Forelimb muscle (tissue), 1 donor: ENCODE data around the gene KRT77. TPM values are rescaled to one million over a fixed set of nuclear protein-coding genes. Genes with fewer than 3 reads are reported as not detected.

ENCODE experiments used
- DNase-seq: peaks from one replicate; pipeline ENCODE4 v3.0.0-alpha.2; 2013; ENCODE audit warnings: low read depth
- polyA plus RNA-seq: library from polyadenylated mRNA; unstranded; fragments of 120-200 nt; gene quantifications from one replicate; pipeline ENCODE4 v1.2.1, GENCODE V29; 2013; ENCODE audit not compliant: insufficient read length

The KRT77 gene
- polyA plus RNA-seq, 1 donor = not detected

DNA sequence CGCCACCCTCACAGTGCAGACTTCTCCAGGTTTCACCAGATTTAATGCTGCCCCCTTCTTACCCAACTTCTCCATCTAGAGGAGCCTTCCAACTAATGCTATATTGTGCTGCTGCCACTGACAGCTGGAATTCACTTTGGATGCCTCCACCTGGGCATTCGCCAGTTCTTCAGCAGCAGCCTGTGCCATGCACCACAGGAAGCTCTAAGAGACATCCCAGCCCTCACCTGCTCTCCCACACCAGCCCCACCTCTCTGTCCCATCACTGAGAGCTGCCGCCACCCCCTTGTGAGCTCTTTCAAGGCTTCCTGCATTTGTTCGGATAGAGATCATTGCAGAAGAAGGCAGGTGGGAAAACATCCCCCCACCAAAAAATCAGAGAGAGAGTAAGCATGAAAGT, 46.7 kb downstream of the KRT77 start:
- no peak for DNase-seq

GRCh38 chr12:52655720-52656124, 47.6 kb downstream of the KRT77 start:
- DNase-seq = no peak

DNA sequence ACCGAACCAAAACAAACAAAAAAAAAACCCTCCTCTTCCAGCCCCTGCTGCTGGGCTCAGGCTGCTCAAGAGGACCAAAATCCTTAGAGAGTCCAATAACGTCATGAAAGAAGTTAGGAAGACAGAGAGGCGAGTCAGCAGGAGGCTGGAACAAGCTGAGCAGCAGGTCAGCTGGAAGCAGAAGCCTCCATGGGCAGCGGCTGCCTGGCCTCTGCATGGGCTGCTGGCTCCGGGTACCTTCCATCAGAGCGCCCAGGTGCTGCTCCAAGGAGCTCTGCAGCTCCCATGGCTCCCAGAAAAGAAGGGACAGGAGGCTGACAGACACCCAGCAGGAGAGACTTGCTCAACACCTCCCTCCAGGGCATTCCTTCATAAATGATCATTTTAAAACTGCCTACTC, 48.1 kb downstream of the KRT77 start:
- DNase-seq = no peak

DNA sequence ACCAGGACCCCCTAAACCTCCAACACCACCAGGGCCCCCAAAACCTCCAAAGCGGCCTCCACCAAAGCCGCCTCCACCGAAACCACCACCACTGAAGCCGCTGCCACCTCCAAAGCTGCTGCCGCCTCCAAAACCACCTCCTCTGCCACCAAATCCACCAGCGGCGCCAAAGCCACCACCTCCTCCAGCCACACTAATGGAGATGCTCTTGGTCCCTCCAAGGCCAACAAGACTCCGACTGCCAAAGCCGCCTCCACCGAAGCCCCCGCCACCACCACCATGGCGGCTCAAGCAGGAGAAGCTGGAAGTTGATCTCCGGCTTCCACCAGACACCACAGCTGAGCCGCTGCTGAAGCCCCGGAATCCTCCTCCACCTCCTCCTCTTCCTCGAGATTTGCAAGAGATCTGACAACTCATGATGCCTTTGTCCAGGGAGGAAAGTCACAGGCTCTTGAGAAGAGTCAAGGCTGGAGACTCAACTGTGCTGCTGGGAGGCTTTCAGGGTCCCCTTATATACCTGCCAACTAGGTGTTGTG, 51.5 kb downstream of the KRT77 start, which contains the start of gene KRT2:
KRT2 (minus strand) TSS at position 486 of the 536 bp plus-strand sequence; CDS start at position 417, 69 bp downstream.
- DNase-seq = no peak

GRCh38 chr12:52650520-52651081, 52.7 kb downstream of the KRT77 start:
- DNase-seq = no peak

GRCh38 chr12:52649066-52649465, 54.3 kb downstream of the KRT77 start:
- no peak for DNase-seq

DNA sequence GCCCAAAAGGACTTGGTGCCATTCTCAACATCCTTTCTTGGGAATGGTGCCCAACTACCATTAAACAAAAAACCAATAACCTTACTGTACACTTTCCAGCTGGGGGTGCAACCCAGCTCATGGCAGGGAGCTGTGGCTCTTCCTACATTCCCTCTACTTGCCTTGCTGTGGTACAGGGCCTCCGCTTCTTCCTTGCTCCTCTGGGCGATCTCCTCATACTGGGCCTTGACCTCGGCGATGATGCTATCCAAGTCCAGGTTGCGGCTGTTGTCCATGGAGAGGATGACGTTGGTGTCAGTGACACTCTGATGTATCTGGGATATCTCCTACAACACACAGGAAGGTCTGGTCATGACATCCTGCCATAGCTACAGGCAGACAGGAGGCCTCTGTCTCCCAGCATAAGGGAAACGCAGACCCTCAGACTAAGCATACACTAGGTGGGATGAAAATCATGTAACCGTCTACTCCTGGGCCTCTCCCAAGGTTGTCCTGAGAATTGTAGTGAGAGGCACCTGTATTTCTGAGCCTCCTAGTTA, 55.2 kb downstream of the KRT77 start:
- DNase-seq = no peak

- DNase-seq = no peak
These were observed 55.7 kb downstream of the KRT77 start for GRCh38 chr12:52647601-52648000.

- DNase-seq = no peak
These were observed 56.7 kb downstream of the KRT77 start for GRCh38 chr12:52646613-52647012.

DNA sequence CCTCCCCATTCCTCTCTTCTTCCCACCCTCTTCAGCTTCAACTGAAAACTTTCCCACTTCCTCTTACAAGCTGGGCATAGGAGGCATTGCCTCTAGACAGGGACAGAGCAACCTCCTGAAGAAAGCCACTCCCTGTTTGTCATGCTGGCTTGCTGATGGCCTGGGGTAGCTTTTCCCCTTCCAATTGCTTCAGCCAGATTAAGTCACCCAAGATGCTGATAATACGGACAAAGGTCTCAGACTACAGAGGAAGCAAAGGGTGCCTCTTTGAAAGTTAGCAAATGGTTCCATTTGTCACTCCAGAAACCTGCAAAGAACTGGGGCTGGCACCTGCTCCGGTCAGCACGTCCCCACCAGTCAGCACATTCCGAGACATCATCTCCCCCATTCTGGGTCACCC, 57.3 kb downstream of the KRT77 start:
- DNase-seq = no peak

- no peak for DNase-seq
These were observed 58.1 kb downstream of the KRT77 start for GRCh38 chr12:52645120-52645761.

GRCh38 chr12:52644078-52644415, 59.3 kb downstream of the KRT77 start:
- no peak for DNase-seq

DNA sequence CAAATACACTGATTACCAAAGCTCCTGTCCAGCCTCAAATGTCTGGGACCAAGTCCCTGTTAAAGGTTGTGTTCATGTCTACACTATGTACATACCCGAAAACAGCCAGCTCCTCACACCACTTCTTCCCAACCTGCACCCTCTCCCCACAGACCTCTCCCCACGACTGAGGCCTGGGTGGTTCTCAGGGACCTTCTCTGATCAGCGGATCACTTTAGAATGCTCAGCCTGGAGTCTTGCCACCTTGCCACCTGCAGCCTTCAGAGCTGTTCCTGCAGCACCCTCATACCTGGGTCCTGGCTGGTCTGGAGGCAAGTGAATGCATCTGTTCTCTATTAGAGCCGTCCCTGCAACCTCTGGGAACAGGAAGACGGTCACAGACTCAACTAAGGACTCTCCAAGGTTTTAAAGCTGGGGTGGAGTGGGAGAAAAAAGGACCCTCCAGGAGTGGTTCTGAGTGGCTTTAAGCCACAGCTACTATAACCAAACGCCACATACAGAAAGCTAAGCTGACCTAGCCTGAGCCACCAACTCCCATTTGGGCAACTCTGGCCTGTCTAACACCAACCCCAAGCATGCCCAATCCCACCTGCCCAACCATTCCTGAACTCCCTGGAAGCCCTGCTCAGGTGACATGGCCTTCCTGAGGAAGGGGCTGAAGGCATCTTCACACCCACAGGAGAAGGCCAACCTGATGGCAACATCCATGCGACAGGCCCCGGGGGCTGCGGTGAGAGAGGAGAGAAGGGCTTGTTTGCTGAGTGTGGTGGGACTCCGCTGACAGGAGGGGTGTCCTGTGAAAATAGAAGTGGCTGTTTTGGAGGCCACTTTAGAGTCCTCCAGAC, 59.9 kb downstream of the KRT77 start:
- DNase-seq = no peak

GRCh38 chr12:52641468-52641867, 61.9 kb downstream of the KRT77 start:
- DNase-seq = no peak

Other genes starting within 250 kb of the KRT77 start
- not detected for gene KRT6C, start 229.7 kb downstream of the KRT77 start, polyA plus RNA-seq
- not detected for gene KRT6A, start 210.3 kb downstream of the KRT77 start, polyA plus RNA-seq
- gene KRT5, start 183.1 kb downstream of the KRT77 start, polyA plus RNA-seq = 0.24 TPM
- not detected for gene KRT71, start 150.4 kb downstream of the KRT77 start, polyA plus RNA-seq
- gene KRT74, start 129.7 kb downstream of the KRT77 start, polyA plus RNA-seq = not detected
- 0.08 TPM for gene KRT72, start 102.1 kb downstream of the KRT77 start, polyA plus RNA-seq
- gene KRT73, start 85.0 kb downstream of the KRT77 start, polyA plus RNA-seq = not detected
- gene KRT2, start 51.3 kb downstream of the KRT77 start, polyA plus RNA-seq = not detected
- gene KRT1, start 23.1 kb downstream of the KRT77 start, polyA plus RNA-seq = 1.0 TPM
- gene KRT76, start 73.8 kb upstream of the KRT77 start, polyA plus RNA-seq = not detected
- not detected for gene KRT3, start 92.6 kb upstream of the KRT77 start, polyA plus RNA-seq
- gene KRT4, start 110.6 kb upstream of the KRT77 start, polyA plus RNA-seq = not detected
- gene KRT79, start 130.8 kb upstream of the KRT77 start, polyA plus RNA-seq = not detected
- gene KRT78, start 145.5 kb upstream of the KRT77 start, polyA plus RNA-seq = not detected
- gene KRT8, start 201.6 kb upstream of the KRT77 start, polyA plus RNA-seq = 3.2 TPM
- gene KRT18, start 245.6 kb upstream of the KRT77 start, polyA plus RNA-seq = 4.0 TPM